HFFc6 (cell line): ENCODE data around the gene PFN4. TPM values are rescaled to one million over a fixed set of nuclear protein-coding genes. Genes with fewer than 3 reads are reported as not detected.

Experiments used
- DNase-seq: peaks from one replicate; pipeline ENCODE4 v3.0.0-alpha.2; 2018
- H3K27ac Mint-ChIP-seq: 2 replicates; pipeline ENCODE4 v1.8.0; 2020; ENCODE audit warnings: mild to moderate bottlenecking, mixed read lengths
- H3K27me3 Mint-ChIP-seq: 2 replicates; pipeline ENCODE4 v1.8.0; 2021; ENCODE audit warnings: mild to moderate bottlenecking, moderate library complexity, mixed read lengths; ENCODE audit not compliant: insufficient read depth
- H3K36me3 Mint-ChIP-seq: 2 replicates; pipeline ENCODE4 v1.8.0; 2021; ENCODE audit warnings: low read depth, mixed read lengths
- H3K4me1 Mint-ChIP-seq: 2 replicates; pipeline ENCODE4 v1.8.0; 2020; ENCODE audit warnings: low read depth, mixed read lengths
- H3K4me3 Mint-ChIP-seq: 2 replicates; pipeline ENCODE4 v1.8.0; 2020; ENCODE audit warnings: mild to moderate bottlenecking, moderate library complexity, mixed read lengths
- H3K9me3 Mint-ChIP-seq: 2 replicates; pipeline ENCODE4 v1.8.0; 2020; ENCODE audit warnings: mild to moderate bottlenecking, mixed read lengths
- total RNA-seq, 6 experiments: library from RNA; stranded (reverse); fragmentation: NEBNext Ultra II Directional; extraction: Animal tissue kit (Norgen Biotek cat#: 25700); gene quantifications; 2 replicates in 1 of 6; 3 replicates in 5 of 6; pipeline ENCODE4 v1.2.3, GENCODE V29; 2021
- TF ChIP-seq, protein P1 (sequence below): fragments of 200-600 bp; sonication (generic); IDR thresholded peaks from 2 replicates; pipeline ENCODE4 v1.5.0; 2021; ENCODE audit warnings: antibody characterized with exemption, mild to moderate bottlenecking

Gene PFN4
- total RNA-seq, 6 experiments from 2014 or later, result 0.64 to 1.1 (median 0.90) TPM

DNA sequence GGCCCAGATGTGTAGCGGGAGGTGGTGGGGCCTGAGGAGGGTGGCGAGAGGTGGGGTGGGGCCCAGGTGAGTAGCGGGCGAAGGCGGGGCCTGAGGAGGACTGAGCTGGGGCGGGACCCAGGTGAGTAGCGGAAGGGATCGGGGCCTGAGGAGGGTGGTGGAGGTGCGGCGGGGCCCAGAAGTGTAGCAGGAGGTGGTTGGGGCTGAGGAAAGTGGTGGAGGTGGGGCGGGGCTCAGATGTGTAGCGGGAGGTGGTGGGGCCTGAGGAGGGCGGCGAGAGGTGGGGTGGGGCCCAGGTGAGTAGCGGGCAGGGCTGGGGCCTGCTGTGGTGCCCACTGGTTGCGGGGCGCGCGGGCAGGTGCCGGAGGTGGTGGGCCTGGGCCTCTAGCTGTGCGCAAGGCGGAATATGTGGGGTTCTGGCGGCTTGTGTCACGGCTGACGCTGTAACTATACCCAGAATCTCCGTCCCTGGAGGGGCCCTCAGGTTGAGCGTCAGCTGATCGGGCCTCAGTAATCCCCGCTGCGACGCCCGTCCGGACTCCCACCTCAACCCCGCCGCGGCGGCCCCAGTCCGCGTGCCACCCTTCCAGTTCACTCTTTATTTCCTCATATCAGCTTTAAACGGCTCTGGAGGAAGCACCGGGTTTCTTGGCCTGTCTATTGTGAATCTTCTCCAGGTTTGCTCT is 46.1 kb downstream of the PFN4 start:
- H3K9me3 Mint-ChIP-seq, result no peaks in the 10 kb centered on the region
- H3K27me3 Mint-ChIP-seq, result no peaks in the 10 kb centered on the region; the same call in 1 of the 2 replicates
- peaks cover 35% of the 10 kb centered on the region for H3K36me3 Mint-ChIP-seq
- DNase-seq, result no peak
- H3K4me3 Mint-ChIP-seq, result peak overlapping the region; percentile 97
- H3K27ac Mint-ChIP-seq, result peak overlapping the region; percentile 92
- H3K4me1 Mint-ChIP-seq, result peaks cover 43% of the 10 kb centered on the region
- TF ChIP-seq, protein P1, sequence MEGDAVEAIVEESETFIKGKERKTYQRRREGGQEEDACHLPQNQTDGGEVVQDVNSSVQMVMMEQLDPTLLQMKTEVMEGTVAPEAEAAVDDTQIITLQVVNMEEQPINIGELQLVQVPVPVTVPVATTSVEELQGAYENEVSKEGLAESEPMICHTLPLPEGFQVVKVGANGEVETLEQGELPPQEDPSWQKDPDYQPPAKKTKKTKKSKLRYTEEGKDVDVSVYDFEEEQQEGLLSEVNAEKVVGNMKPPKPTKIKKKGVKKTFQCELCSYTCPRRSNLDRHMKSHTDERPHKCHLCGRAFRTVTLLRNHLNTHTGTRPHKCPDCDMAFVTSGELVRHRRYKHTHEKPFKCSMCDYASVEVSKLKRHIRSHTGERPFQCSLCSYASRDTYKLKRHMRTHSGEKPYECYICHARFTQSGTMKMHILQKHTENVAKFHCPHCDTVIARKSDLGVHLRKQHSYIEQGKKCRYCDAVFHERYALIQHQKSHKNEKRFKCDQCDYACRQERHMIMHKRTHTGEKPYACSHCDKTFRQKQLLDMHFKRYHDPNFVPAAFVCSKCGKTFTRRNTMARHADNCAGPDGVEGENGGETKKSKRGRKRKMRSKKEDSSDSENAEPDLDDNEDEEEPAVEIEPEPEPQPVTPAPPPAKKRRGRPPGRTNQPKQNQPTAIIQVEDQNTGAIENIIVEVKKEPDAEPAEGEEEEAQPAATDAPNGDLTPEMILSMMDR, result no peak

DNA sequence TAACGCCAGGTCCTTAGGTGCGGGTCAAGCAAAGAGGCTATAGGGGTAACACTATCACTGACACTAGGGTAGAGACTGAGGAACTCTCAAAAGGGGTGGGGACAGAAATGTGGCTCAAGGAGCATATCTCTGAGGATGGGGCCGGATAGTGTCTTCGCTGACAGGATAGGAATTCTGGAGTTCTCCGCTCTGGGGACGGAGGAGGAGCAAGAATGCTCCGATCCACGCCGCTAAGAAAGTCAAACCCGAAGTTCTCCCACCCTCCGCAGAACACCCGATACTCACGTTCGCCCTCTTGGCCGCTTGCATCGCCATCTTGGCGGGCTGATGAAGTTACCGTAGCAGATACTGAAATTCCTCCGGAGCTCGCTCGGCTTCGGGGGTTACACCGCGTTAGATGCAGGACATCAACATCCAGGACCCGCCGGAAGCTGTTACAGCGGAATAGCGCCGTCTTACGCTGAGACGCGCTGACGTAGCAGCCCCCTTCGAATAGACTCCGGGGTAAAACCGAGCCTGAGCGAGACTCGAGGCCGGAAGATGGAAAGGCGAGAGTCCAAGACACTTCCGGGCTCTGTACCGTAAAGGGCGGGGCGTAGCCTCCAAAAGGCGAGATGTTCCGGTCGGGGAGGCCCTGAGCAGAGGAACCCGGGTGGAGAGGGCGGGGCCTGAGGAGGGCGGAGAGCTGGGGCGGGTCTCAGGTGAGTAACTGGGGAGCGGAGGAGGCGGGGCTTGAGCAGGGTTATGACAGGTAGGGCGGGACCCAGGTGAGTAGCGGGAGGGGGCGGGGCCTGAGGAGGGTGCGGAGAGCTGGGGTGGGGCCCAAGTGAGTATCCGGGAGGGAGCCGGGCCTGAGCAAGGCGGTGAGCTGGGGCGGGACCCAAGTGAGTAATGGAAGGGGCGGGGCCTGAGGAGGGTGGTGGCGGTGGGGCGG is 47.0 kb downstream of the PFN4 start, which contains the start of gene SF3B6:
TSS of gene SF3B6 (minus strand) at position 412 of the 934 bp plus-strand sequence. CDS start at position 315, 97 bp downstream.
- H3K4me3 Mint-ChIP-seq, result peak within 1 kb of the TSS; percentile 97
- H3K36me3 Mint-ChIP-seq, result peaks cover 30% of the 10 kb centered on the region
- H3K27ac Mint-ChIP-seq, result peak within 1 kb of the TSS; percentile 92
- no peaks in the 10 kb centered on the region for H3K9me3 Mint-ChIP-seq
- H3K27me3 Mint-ChIP-seq, result no peaks in the 10 kb centered on the region; the same call in 1 of the 2 replicates
- TF ChIP-seq, protein P1, result peak; percentile 39
- peak; percentile 97 for DNase-seq
- peaks cover 35% of the 10 kb centered on the region for H3K4me1 Mint-ChIP-seq

DNA sequence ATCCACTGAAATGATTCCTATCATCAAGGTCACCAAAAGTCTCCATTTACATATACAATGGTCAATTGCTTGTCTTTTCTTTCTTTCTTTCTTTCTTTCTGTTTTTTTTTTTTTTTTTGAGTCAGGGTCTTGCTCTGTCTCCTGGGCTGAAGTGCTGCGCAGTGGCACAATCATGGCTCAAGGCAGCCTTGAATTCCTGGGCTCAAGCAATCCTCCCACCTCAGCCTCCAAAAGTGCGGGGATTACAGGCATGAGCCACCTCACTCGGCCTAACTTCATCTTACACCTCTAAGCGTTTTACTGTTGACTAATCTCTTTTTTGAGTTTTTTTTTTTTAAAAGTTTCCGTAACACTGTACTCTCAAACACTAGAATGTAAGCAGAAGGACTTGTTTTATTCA is 47.9 kb downstream of the PFN4 start:
- TF ChIP-seq, protein P1, result no peak
- peaks cover 32% of the 10 kb centered on the region for H3K4me1 Mint-ChIP-seq
- peak overlapping the region; percentile 92 for H3K27ac Mint-ChIP-seq
- peak overlapping the region; percentile 97 for H3K4me3 Mint-ChIP-seq
- DNase-seq, result no peak
- no peaks in the 10 kb centered on the region; the same call in 1 of the 2 replicates for H3K27me3 Mint-ChIP-seq
- peaks cover 24% of the 10 kb centered on the region for H3K36me3 Mint-ChIP-seq
- no peaks in the 10 kb centered on the region for H3K9me3 Mint-ChIP-seq

DNA sequence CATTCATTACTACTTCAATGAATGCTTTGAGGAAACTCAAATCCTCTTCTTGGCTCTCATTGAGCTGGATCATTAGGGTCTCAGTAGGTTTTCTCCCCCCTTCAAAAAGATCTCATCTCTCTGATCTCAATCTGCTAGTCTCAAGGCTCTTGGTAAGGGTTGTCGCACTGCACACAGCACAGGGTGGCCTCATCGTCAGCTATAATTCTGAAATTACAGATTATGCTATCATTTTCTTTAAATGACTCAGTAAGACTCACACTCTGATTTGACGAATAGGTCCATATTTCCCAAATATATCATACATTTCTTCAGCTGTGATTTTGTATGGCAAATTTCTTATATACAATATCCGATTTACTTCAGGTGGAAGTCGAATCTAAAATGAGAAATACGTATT is 49.3 kb downstream of the PFN4 start:
- TF ChIP-seq, protein P1, result no peak
- no peaks in the 10 kb centered on the region for H3K9me3 Mint-ChIP-seq
- H3K27ac Mint-ChIP-seq, result no peak overlapping the region
- H3K27me3 Mint-ChIP-seq, result no peaks in the 10 kb centered on the region; the same call in 1 of the 2 replicates
- H3K36me3 Mint-ChIP-seq, result peaks cover 19% of the 10 kb centered on the region; the same call in 1 of the 2 replicates
- peak overlapping the region; percentile 26; the same call in 1 of the 2 replicates for H3K4me3 Mint-ChIP-seq
- H3K4me1 Mint-ChIP-seq, result peaks cover 32% of the 10 kb centered on the region
- no peak for DNase-seq

DNA sequence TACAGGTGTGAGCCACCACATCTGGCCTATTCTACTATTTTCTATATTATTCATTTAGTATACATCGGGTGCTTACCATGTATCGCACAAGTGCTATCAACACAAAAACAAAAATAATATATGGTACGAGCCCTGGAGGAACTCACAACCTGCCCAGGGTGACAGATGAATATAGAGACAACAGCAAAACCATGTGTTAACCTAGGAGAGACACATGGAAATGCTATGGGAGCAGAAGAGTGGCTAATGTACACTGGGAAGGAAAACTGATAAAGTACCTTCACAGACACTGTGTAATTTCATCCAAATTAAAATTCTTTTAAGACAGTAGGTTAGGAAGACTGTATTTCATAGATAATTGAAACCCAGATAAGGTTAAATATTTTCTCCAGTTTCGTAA is 50.9 kb downstream of the PFN4 start:
- no peak overlapping the region for H3K4me3 Mint-ChIP-seq
- H3K4me1 Mint-ChIP-seq, result peaks cover 22% of the 10 kb centered on the region
- TF ChIP-seq, protein P1, result no peak
- peaks cover 19% of the 10 kb centered on the region; the same call in 1 of the 2 replicates for H3K36me3 Mint-ChIP-seq
- H3K9me3 Mint-ChIP-seq, result no peaks in the 10 kb centered on the region
- DNase-seq, result no peak
- H3K27me3 Mint-ChIP-seq, result no peaks in the 10 kb centered on the region; the same call in 1 of the 2 replicates
- H3K27ac Mint-ChIP-seq, result no peak overlapping the region
